ENCODE measurements around the gene TLR3. TPM values are rescaled to one million over a fixed set of nuclear protein-coding genes. Genes with fewer than 3 reads are reported as not detected.

Gene TLR3
- total and polyA plus RNA-seq, 10 of the 15 experiments (the other 5 are each of a cell fraction or from before 2014, with no cell fraction given) = under 0.01 to 0.05 (median 0.03) TPM; not detected in 7

- TF ChIP-seq, protein P1, sequence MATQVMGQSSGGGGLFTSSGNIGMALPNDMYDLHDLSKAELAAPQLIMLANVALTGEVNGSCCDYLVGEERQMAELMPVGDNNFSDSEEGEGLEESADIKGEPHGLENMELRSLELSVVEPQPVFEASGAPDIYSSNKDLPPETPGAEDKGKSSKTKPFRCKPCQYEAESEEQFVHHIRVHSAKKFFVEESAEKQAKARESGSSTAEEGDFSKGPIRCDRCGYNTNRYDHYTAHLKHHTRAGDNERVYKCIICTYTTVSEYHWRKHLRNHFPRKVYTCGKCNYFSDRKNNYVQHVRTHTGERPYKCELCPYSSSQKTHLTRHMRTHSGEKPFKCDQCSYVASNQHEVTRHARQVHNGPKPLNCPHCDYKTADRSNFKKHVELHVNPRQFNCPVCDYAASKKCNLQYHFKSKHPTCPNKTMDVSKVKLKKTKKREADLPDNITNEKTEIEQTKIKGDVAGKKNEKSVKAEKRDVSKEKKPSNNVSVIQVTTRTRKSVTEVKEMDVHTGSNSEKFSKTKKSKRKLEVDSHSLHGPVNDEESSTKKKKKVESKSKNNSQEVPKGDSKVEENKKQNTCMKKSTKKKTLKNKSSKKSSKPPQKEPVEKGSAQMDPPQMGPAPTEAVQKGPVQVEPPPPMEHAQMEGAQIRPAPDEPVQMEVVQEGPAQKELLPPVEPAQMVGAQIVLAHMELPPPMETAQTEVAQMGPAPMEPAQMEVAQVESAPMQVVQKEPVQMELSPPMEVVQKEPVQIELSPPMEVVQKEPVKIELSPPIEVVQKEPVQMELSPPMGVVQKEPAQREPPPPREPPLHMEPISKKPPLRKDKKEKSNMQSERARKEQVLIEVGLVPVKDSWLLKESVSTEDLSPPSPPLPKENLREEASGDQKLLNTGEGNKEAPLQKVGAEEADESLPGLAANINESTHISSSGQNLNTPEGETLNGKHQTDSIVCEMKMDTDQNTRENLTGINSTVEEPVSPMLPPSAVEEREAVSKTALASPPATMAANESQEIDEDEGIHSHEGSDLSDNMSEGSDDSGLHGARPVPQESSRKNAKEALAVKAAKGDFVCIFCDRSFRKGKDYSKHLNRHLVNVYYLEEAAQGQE (IDR thresholded peaks at IDR 0.05; ENCODE audit: low read depth, low read length) = peak; percentile 59; the same call in 1 of the 2 replicates
- TF ChIP-seq, protein P2, sequence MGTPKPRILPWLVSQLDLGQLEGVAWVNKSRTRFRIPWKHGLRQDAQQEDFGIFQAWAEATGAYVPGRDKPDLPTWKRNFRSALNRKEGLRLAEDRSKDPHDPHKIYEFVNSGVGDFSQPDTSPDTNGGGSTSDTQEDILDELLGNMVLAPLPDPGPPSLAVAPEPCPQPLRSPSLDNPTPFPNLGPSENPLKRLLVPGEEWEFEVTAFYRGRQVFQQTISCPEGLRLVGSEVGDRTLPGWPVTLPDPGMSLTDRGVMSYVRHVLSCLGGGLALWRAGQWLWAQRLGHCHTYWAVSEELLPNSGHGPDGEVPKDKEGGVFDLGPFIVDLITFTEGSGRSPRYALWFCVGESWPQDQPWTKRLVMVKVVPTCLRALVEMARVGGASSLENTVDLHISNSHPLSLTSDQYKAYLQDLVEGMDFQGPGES (IDR thresholded peaks at IDR 0.05) = no peak
- TF ChIP-seq SUPT20H (IDR thresholded peaks at IDR 0.05; ENCODE audit: borderline replicate concordance, control insufficient read depth, low read depth, low read length) (no peak), BHLHE40 (IDR thresholded peaks at IDR 0.05; ENCODE audit: borderline replicate concordance in 1 of 2, low read depth in 2 of 2, low read length in 1 of 2) (peak in 1 of 2 experiments; percentile 19; a peak in 1 of 4 replicates), ZBTB33 (IDR thresholded peaks at IDR 0.05) (no peak), MTA2 (IDR thresholded peaks at IDR 0.05; ENCODE audit: low read depth) (peak; percentile 37; the same call in 1 of the 2 replicates), IRF4 (IDR thresholded peaks at IDR 0.05; ENCODE audit: low read depth, low read length) (no peak), E2F8 (IDR thresholded peaks at IDR 0.05; ENCODE audit: low read depth, partially characterized antibody) (no peak), NR2C2 (IDR thresholded peaks at IDR 0.05; ENCODE audit: borderline replicate concordance, control insufficient read depth, insufficient read length, low read depth) (no peak), GABPA (IDR thresholded peaks at IDR 0.05; ENCODE audit: low read depth) (no peak), MEF2B (IDR thresholded peaks at IDR 0.05; ENCODE audit: partially characterized antibody, poor library complexity, severe bottlenecking) (peak; percentile 86), RUNX3 (IDR thresholded peaks at IDR 0.05; ENCODE audit: low read length) (peak; percentile 85), POU2F2 (IDR thresholded peaks at IDR 0.05; ENCODE audit: borderline replicate concordance, low read depth, low read length) (peak; percentile 95; the same call in 2 of the 3 replicates), BRCA1 (IDR thresholded peaks at IDR 0.05; ENCODE audit: low read depth, low read length) (no peak), YY1 (IDR thresholded peaks at IDR 0.05; ENCODE audit: low read depth, low read length) (no peak), RCOR1 (conservative IDR thresholded peaks at IDR 0.05; ENCODE audit: low read depth, low read length) (no peak), EP300 (IDR thresholded peaks at IDR 0.05; ENCODE audit: borderline replicate concordance in 1 of 2, control insufficient read depth in 1 of 2, low read depth in 2 of 2, low read length in 2 of 2) (no peak)
These were observed 10.5 kb upstream of the TLR3 start (continued) for GRCh38 chr4:186058253-186058979.
